ENCODE results near the gene BCAS3. TPM values are rescaled to one million over a fixed set of nuclear protein-coding genes. Genes with fewer than 3 reads are reported as not detected.

Gene BCAS3
- total RNA-seq, 1 donor from 2014 or later, result 29.6 TPM

DNA sequence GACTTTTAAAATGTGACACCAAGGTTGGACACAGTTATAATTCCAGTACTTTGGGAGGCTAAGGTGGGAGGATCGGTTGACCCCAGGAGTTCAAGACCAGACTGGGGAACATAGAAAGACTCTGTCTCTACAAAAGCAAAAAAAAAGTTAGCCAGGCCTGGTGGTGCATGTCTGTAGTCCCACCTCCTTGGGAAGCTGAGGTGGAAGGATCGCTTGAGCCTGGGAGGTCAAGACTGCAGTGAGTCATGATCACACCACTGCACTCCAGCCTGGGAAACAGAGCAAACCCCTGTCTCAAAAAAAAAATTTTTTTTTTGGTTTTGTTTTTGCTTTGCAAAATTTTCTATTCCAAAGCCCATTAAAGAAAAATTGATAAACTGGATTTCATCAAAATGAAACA, 281.4 kb downstream of the BCAS3 start:
- TF ChIP-seq, protein P1, sequence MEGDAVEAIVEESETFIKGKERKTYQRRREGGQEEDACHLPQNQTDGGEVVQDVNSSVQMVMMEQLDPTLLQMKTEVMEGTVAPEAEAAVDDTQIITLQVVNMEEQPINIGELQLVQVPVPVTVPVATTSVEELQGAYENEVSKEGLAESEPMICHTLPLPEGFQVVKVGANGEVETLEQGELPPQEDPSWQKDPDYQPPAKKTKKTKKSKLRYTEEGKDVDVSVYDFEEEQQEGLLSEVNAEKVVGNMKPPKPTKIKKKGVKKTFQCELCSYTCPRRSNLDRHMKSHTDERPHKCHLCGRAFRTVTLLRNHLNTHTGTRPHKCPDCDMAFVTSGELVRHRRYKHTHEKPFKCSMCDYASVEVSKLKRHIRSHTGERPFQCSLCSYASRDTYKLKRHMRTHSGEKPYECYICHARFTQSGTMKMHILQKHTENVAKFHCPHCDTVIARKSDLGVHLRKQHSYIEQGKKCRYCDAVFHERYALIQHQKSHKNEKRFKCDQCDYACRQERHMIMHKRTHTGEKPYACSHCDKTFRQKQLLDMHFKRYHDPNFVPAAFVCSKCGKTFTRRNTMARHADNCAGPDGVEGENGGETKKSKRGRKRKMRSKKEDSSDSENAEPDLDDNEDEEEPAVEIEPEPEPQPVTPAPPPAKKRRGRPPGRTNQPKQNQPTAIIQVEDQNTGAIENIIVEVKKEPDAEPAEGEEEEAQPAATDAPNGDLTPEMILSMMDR (IDR thresholded peaks at IDR 0.05), result no peak
- no peak for ATAC-seq
- no peak for DNase-seq

DNA sequence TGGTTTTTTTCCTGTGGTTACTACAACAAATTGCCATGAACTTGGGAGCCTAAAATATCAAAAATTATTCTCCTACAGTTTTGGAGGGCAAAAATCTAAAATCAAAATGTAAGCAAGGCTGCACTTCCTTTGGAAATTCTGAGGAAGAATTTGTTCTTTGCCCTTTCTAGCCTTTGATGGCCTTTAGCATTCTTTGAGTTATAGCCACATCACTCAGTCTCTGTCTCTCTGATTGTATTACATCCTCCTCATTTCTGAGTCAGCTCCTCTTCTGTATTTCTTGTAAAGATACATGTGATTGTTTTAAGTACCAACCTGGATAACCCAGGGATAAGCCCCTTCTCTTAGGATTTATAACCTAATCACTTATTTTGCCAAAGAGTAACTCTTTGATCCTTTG, 282.0 kb downstream of the BCAS3 start:
- Histone ChIP-seq H3K4me1 (no peaks in the 10 kb centered on the region), H3K27ac (no peak overlapping the region), H3K36me3 (no peaks in the 10 kb centered on the region), H3K4me3 (no peak overlapping the region), H3K27me3 (ENCODE audit: low read depth) (no peaks in the 10 kb centered on the region), H3K9me3 (peaks cover 15% of the 10 kb centered on the region)
- DNase-seq (no peak), ATAC-seq (no peak)
- intact Hi-C loops (cut with DNase I), result no loop called here
- TF ChIP-seq, protein P1 (IDR thresholded peaks at IDR 0.05), result no peak

More for the DNA sequence above, 281.4 kb downstream of the BCAS3 start:
- intact Hi-C loops (cut with DNase I), result no loop called here
- no peaks in the 10 kb centered on the region for H3K36me3 ChIP-seq
- H3K9me3 ChIP-seq, result peaks cover 11% of the 10 kb centered on the region
- H3K27me3 ChIP-seq (ENCODE audit: low read depth), result no peaks in the 10 kb centered on the region
- H3K27ac ChIP-seq, result no peak overlapping the region
- no peaks in the 10 kb centered on the region for H3K4me1 ChIP-seq
- no peak overlapping the region for H3K4me3 ChIP-seq

- ATAC-seq, result no peak
- intact Hi-C loops (cut with DNase I), result no loop called here
- no peak overlapping the region for H3K27ac ChIP-seq
Measured at GRCh38 chr17:60960398-60961065, 282.9 kb downstream of the BCAS3 start.

DNA sequence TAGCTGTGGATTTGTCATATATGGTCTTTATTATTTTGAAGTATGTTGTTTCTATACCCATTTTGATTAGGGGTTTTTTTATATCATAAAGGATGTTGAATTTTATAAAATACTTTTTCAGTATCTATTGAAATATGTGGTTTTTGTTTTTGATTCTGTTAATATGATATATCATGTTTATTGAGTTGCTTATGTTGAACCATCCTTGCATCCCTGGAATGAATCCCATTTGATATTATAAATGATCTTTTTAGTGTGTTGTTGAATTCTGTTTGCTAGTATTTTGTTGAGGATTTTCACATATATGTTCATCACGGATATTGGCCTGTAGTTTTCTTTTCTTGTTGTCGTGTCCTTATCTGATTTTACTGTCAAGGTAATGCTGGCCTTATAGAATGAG, 286.5 kb downstream of the BCAS3 start:
- intact Hi-C loops (cut with DNase I), result no loop called here
- Histone ChIP-seq H3K4me1 (no peaks in the 10 kb centered on the region), H3K36me3 (no peaks in the 10 kb centered on the region), H3K27ac (no peak overlapping the region), H3K9me3 (peaks cover 22% of the 10 kb centered on the region), H3K27me3 (ENCODE audit: low read depth) (no peaks in the 10 kb centered on the region), H3K4me3 (no peak overlapping the region)
- ATAC-seq (no peak), DNase-seq (no peak)
- TF ChIP-seq, protein P1 (IDR thresholded peaks at IDR 0.05), result no peak

More at GRCh38 chr17:60960398-60961065, 282.9 kb downstream of the BCAS3 start:
- DNase-seq, result no peak
- Histone ChIP-seq H3K9me3 (peaks cover 15% of the 10 kb centered on the region), H3K27me3 (ENCODE audit: low read depth) (no peaks in the 10 kb centered on the region), H3K4me3 (no peak overlapping the region), H3K4me1 (no peaks in the 10 kb centered on the region), H3K36me3 (no peaks in the 10 kb centered on the region)
- TF ChIP-seq, protein P1 (IDR thresholded peaks at IDR 0.05), result no peak

DNA sequence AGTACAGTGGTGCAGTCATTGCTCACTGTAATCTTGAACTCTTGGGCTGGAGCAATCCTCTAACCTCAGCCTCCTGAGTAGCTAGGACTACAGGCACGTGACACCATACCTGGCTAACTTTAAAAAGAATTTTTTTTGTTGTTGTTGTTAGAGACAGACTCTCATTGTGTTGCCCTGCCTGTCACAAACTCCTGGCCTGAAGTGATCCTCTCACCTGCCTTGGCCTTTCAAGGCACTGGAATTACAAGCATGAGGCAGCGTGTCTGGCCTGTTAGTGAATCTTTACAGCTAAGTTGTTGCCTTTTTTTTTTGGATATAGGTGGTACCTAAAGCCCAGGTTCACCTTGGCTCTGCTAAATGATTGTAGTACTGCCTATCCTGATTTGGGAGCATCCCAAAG, 290.6 kb downstream of the BCAS3 start:
- no peaks in the 10 kb centered on the region for H3K4me1 ChIP-seq
- H3K4me3 ChIP-seq, result no peak overlapping the region
- H3K9me3 ChIP-seq, result peaks cover 16% of the 10 kb centered on the region
- no peak for DNase-seq
- no peaks in the 10 kb centered on the region for H3K27me3 ChIP-seq (ENCODE audit: low read depth)
- TF ChIP-seq, protein P1 (IDR thresholded peaks at IDR 0.05), result no peak
- no peak overlapping the region for H3K27ac ChIP-seq
- no peaks in the 10 kb centered on the region for H3K36me3 ChIP-seq
- intact Hi-C loops (cut with DNase I), result no loop called here
- no peak for ATAC-seq
